Measurements from ENCODE around the gene LSM3. TPM values are rescaled to one million over a fixed set of nuclear protein-coding genes. Genes with fewer than 3 reads are reported as not detected.

LSM3 gene
- total RNA-seq, 1 experiment from 2014 or later: 11.9 TPM

DNA sequence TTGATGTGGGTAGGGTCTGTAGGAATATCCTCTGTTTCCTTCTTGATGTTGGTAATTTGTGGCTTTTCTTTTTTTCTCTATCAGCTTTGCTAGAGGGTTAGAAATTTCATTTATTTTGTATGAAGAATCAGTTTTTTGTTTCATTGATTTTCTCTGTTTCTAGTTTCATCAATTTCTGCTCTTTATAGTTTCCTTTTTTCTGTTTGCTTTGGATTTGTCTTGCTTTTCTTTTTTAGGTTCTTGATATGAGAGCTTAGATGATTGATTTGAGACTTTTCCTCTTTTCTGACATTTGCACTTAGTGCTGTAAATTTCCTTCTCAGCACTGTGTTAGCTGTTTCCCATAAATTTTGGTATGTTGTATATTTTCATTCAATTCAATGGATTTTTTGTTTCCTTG lies 61.3 kb downstream of the LSM3 start:
- no peaks in the 10 kb centered on the region for H3K4me1 ChIP-seq (ENCODE audit: control insufficient read depth, insufficient read depth, low read length)
- H3K36me3 ChIP-seq (ENCODE audit: control insufficient read depth, insufficient read depth, low read length): no peaks in the 10 kb centered on the region
- H3K9me3 ChIP-seq (ENCODE audit: control insufficient read depth, insufficient read depth, low read depth, low read length): no peaks in the 10 kb centered on the region
- DNase-seq (ENCODE audit: low read depth, low spot score) (no peak), ATAC-seq (no peak)
- no peak overlapping the region for H3K4me3 ChIP-seq (ENCODE audit: low read depth in 2 of 2, low read length in 2 of 2)
- TF ChIP-seq TCF7L2 (IDR thresholded peaks at IDR 0.05; ENCODE audit: low read depth, low read length): no peak
- no peak for TF ChIP-seq POLR2AphosphoS5 (IDR thresholded peaks at IDR 0.05; ENCODE audit: low read depth, low read length)
- TF ChIP-seq SIN3A (IDR thresholded peaks at IDR 0.05; ENCODE audit: borderline replicate concordance, insufficient read depth, low read depth, low read length): no peak
- TF ChIP-seq, protein P1, sequence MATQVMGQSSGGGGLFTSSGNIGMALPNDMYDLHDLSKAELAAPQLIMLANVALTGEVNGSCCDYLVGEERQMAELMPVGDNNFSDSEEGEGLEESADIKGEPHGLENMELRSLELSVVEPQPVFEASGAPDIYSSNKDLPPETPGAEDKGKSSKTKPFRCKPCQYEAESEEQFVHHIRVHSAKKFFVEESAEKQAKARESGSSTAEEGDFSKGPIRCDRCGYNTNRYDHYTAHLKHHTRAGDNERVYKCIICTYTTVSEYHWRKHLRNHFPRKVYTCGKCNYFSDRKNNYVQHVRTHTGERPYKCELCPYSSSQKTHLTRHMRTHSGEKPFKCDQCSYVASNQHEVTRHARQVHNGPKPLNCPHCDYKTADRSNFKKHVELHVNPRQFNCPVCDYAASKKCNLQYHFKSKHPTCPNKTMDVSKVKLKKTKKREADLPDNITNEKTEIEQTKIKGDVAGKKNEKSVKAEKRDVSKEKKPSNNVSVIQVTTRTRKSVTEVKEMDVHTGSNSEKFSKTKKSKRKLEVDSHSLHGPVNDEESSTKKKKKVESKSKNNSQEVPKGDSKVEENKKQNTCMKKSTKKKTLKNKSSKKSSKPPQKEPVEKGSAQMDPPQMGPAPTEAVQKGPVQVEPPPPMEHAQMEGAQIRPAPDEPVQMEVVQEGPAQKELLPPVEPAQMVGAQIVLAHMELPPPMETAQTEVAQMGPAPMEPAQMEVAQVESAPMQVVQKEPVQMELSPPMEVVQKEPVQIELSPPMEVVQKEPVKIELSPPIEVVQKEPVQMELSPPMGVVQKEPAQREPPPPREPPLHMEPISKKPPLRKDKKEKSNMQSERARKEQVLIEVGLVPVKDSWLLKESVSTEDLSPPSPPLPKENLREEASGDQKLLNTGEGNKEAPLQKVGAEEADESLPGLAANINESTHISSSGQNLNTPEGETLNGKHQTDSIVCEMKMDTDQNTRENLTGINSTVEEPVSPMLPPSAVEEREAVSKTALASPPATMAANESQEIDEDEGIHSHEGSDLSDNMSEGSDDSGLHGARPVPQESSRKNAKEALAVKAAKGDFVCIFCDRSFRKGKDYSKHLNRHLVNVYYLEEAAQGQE (IDR thresholded peaks at IDR 0.05; ENCODE audit: insufficient read depth in 1 of 2, low read depth in 2 of 2, low read length in 1 of 2): no peak
- TF ChIP-seq, protein P2, sequence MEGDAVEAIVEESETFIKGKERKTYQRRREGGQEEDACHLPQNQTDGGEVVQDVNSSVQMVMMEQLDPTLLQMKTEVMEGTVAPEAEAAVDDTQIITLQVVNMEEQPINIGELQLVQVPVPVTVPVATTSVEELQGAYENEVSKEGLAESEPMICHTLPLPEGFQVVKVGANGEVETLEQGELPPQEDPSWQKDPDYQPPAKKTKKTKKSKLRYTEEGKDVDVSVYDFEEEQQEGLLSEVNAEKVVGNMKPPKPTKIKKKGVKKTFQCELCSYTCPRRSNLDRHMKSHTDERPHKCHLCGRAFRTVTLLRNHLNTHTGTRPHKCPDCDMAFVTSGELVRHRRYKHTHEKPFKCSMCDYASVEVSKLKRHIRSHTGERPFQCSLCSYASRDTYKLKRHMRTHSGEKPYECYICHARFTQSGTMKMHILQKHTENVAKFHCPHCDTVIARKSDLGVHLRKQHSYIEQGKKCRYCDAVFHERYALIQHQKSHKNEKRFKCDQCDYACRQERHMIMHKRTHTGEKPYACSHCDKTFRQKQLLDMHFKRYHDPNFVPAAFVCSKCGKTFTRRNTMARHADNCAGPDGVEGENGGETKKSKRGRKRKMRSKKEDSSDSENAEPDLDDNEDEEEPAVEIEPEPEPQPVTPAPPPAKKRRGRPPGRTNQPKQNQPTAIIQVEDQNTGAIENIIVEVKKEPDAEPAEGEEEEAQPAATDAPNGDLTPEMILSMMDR (IDR thresholded peaks at IDR 0.05): no peak
- no peak overlapping the region for H3K27ac ChIP-seq (ENCODE audit: low read length)
- ChIA-PET CTCF (no interaction called here), POLR2A (no interaction called here)
- no TSS peak for BruUV-seq (replicated peaks)
- H3K27me3 ChIP-seq (ENCODE audit: control insufficient read depth, insufficient read depth, low read length): no peaks in the 10 kb centered on the region
- intact Hi-C loops (cut with micrococcal nuclease; ENCODE audit: unreplicated experiment): no loop called here
- in situ Hi-C loops (cut with HindIII; ENCODE audit: low pct_unique_long_range_greater_than_20kb, low sequenced_read_pairs): no loop called here

DNA sequence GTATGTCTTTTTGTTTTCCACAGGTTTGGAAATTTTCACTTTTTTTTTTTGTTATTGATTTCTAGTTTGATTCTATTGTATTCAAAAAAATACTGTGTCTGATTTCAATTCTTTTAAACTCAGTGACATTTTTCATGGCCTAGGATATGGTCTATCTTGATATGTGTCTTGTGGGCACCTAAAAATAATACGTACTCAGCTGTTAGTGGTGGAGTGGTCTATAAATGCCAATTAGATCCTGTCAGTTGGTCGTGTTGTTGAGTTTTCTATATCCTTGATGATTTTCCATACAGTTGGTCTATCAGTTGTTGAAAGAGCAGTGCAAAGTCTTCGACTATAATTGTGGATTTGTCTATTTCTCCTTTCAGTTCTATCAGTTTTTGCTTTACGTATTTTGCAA lies 61.7 kb downstream of the LSM3 start:
- H3K36me3 ChIP-seq (ENCODE audit: control insufficient read depth, insufficient read depth, low read length): no peaks in the 10 kb centered on the region
- TF ChIP-seq POLR2AphosphoS5 (IDR thresholded peaks at IDR 0.05; ENCODE audit: low read depth, low read length) (no peak), SIN3A (IDR thresholded peaks at IDR 0.05; ENCODE audit: borderline replicate concordance, insufficient read depth, low read depth, low read length) (no peak), TCF7L2 (IDR thresholded peaks at IDR 0.05; ENCODE audit: low read depth, low read length) (no peak)
- TF ChIP-seq, protein P2 (IDR thresholded peaks at IDR 0.05): no peak
- TF ChIP-seq, protein P1 (IDR thresholded peaks at IDR 0.05; ENCODE audit: insufficient read depth in 1 of 2, low read depth in 2 of 2, low read length in 1 of 2): no peak
- POLR2A ChIA-PET: no interaction called here
- intact Hi-C loops (cut with micrococcal nuclease; ENCODE audit: unreplicated experiment): no loop called here
- H3K9me3 ChIP-seq (ENCODE audit: control insufficient read depth, insufficient read depth, low read depth, low read length): no peaks in the 10 kb centered on the region
- in situ Hi-C loops (cut with HindIII; ENCODE audit: low pct_unique_long_range_greater_than_20kb, low sequenced_read_pairs): no loop called here
- H3K4me3 ChIP-seq (ENCODE audit: low read depth in 2 of 2, low read length in 2 of 2): no peak overlapping the region
- CTCF ChIA-PET: no interaction called here
- DNase-seq (ENCODE audit: low read depth, low spot score): no peak
- BruUV-seq (replicated peaks): no TSS peak
- no peak overlapping the region for H3K27ac ChIP-seq (ENCODE audit: low read length)
- ATAC-seq: no peak
- no peaks in the 10 kb centered on the region for H3K4me1 ChIP-seq (ENCODE audit: control insufficient read depth, insufficient read depth, low read length)
- H3K27me3 ChIP-seq (ENCODE audit: control insufficient read depth, insufficient read depth, low read length): no peaks in the 10 kb centered on the region
